ENCODE measurements around the gene MYO1D. TPM values are rescaled to one million over a fixed set of nuclear protein-coding genes. Genes with fewer than 3 reads are reported as not detected.

Gene MYO1D
- total and polyA plus RNA-seq, 4 donors, result 22.0 to 75.8 (median 61.4) TPM

- Histone ChIP-seq H3K27me3 (ENCODE audit: control insufficient read depth in 3 of 3, insufficient read depth in 3 of 3, low read length in 2 of 3) (no peaks in the 10 kb centered on the region), H3K9ac (ENCODE audit: insufficient read depth in 1 of 2, low read length in 2 of 2) (no peak overlapping the region)
- TF ChIP-seq, protein P1, sequence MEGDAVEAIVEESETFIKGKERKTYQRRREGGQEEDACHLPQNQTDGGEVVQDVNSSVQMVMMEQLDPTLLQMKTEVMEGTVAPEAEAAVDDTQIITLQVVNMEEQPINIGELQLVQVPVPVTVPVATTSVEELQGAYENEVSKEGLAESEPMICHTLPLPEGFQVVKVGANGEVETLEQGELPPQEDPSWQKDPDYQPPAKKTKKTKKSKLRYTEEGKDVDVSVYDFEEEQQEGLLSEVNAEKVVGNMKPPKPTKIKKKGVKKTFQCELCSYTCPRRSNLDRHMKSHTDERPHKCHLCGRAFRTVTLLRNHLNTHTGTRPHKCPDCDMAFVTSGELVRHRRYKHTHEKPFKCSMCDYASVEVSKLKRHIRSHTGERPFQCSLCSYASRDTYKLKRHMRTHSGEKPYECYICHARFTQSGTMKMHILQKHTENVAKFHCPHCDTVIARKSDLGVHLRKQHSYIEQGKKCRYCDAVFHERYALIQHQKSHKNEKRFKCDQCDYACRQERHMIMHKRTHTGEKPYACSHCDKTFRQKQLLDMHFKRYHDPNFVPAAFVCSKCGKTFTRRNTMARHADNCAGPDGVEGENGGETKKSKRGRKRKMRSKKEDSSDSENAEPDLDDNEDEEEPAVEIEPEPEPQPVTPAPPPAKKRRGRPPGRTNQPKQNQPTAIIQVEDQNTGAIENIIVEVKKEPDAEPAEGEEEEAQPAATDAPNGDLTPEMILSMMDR (IDR thresholded peaks at IDR 0.05; ENCODE audit: control extremely low read depth, extremely low read depth), result no peak
Observed at GRCh38 chr17:32756696-32757095, 120.2 kb downstream of the MYO1D start.

GRCh38 chr17:32755045-32755805, 121.7 kb downstream of the MYO1D start:
- no peaks in the 10 kb centered on the region for H3K27me3 ChIP-seq (ENCODE audit: control insufficient read depth in 3 of 3, insufficient read depth in 3 of 3, low read length in 2 of 3)
- WGBS, 2 donors, result 75 to 86% methylated on average over 7 of the region's 7 CpGs
- H3K9me3 ChIP-seq (ENCODE audit: control insufficient read depth in 4 of 4, insufficient read depth in 3 of 4, low read length in 3 of 4), result no peaks in the 10 kb centered on the region
- no peak overlapping the region for H3K9ac ChIP-seq (ENCODE audit: insufficient read depth in 1 of 2, low read length in 2 of 2)
- no peaks in the 10 kb centered on the region for H3K4me1 ChIP-seq (ENCODE audit: control insufficient read depth in 5 of 5, insufficient read depth in 5 of 5, low read length in 5 of 5)
- ATAC-seq (ENCODE audit: insufficient read depth, low FRiP score) (no peak), DNase-seq (peak in 2 of 3 donors; percentile 89 to 91)
- H3K27ac ChIP-seq (ENCODE audit: low read depth in 1 of 2, low read length in 1 of 2), result no peak overlapping the region
- TF ChIP-seq, protein P1 (IDR thresholded peaks at IDR 0.05; ENCODE audit: control extremely low read depth, extremely low read depth), result peak; percentile 18
- H3K36me3 ChIP-seq (ENCODE audit: control insufficient read depth in 4 of 4, insufficient read depth in 4 of 4, low read length in 4 of 4), result peaks cover 0 to 4% (median 0%) of the 10 kb centered on the region in 4 donors
- no peak overlapping the region for H3K4me3 ChIP-seq

More at GRCh38 chr17:32756696-32757095, 120.2 kb downstream of the MYO1D start:
- Histone ChIP-seq H3K36me3 (ENCODE audit: control insufficient read depth in 4 of 4, insufficient read depth in 4 of 4, low read length in 4 of 4) (peaks cover 0 to 4% (median 0%) of the 10 kb centered on the region in 4 donors), H3K27ac (ENCODE audit: low read depth in 1 of 2, low read length in 1 of 2) (no peak overlapping the region), H3K4me1 (ENCODE audit: control insufficient read depth in 5 of 5, insufficient read depth in 5 of 5, low read length in 5 of 5) (no peaks in the 10 kb centered on the region), H3K9me3 (ENCODE audit: control insufficient read depth in 4 of 4, insufficient read depth in 3 of 4, low read length in 3 of 4) (no peaks in the 10 kb centered on the region), H3K4me3 (no peak overlapping the region)
- ATAC-seq (ENCODE audit: insufficient read depth, low FRiP score) (no peak), DNase-seq (no peak)
- 96 to 100% methylated on average over 1 of the region's 1 CpG for WGBS, 2 donors

GRCh38 chr17:32752934-32753333, 124.0 kb downstream of the MYO1D start:
- WGBS, 2 donors, result 96% methylated on average over 4 of the region's 4 CpGs
- TF ChIP-seq, protein P1 (IDR thresholded peaks at IDR 0.05; ENCODE audit: control extremely low read depth, extremely low read depth), result no peak
- no peak for DNase-seq

More at GRCh38 chr17:32752934-32753333, 124.0 kb downstream of the MYO1D start:
- Histone ChIP-seq H3K4me1 (ENCODE audit: control insufficient read depth in 5 of 5, insufficient read depth in 5 of 5, low read length in 5 of 5) (no peaks in the 10 kb centered on the region), H3K9me3 (ENCODE audit: control insufficient read depth in 4 of 4, insufficient read depth in 3 of 4, low read length in 3 of 4) (no peaks in the 10 kb centered on the region), H3K27me3 (ENCODE audit: control insufficient read depth in 3 of 3, insufficient read depth in 3 of 3, low read length in 2 of 3) (no peaks in the 10 kb centered on the region), H3K4me3 (no peak overlapping the region), H3K36me3 (ENCODE audit: control insufficient read depth in 4 of 4, insufficient read depth in 4 of 4, low read length in 4 of 4) (peaks cover 0 to 7% (median 0%) of the 10 kb centered on the region in 4 donors), H3K27ac (ENCODE audit: low read depth in 1 of 2, low read length in 1 of 2) (no peak overlapping the region), H3K9ac (ENCODE audit: insufficient read depth in 1 of 2, low read length in 2 of 2) (no peak overlapping the region)
- no peak for ATAC-seq (ENCODE audit: insufficient read depth, low FRiP score)
